ENCODE data around the gene CYB561.

Gene CYB561

DNA sequence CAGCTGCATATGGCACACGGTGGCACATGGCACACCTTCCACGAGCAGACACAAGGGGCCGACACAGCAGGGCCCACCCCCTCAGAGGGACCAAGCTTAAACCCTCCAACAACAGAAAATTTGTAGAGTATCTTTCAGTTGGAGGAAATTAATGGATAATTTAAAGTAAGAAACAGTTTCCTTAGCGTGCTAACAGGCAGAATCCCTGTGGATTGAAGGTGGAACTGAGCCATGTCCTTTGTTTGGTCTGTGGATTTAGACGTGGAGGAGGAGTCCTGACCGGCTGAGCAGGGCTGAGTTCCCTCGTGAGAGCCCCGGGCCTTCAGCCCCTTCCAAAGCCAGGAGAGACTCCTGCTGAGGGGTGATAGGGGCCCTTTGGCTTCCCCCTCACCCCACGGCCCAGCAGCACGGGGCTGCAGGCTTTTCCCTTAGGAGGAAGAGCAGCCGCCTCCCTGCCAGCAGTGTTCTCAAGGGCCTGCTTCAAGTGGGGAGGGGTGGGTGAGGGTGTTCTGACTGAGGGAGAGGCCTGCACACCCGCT, 1.4 kb upstream of the CYB561 start:
- DNase-seq, result no peak

DNA sequence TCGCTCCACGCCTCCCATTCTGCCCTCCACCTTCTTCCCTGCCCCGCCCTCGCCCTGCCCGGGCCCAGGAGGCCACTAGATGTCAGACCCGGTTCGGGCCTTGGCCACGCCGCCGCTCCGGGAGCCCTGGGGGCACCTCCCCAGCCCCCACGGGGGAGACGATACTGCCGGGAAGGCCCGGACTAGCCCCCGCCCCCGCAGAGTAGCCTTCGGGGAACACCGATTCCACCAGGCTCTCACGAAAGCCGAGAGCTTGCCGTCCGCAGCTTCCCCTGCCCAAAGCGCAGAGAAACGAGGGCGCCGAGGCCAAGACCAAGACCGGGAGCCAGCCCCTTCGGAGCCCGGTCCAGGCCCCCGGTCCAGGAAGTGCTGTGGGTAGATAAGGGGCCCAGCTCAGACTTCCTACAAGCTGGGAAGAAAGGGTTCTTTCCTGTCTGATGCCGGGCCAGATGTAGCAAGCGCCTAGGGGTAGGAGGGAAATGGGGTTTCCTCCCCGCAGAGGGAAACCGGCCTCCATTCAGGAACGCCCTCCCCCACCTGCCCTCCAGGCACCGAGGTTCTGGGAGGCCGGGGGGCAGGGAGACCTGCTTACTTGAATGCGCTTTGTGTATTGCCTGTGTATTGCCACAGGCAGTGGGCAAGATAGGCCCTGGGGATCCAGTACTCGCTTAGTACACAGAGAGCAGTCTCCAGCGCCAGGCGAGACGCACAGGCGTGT, 806 bp upstream of the CYB561 start:
- DNase-seq, result peak; percentile 27

DNA sequence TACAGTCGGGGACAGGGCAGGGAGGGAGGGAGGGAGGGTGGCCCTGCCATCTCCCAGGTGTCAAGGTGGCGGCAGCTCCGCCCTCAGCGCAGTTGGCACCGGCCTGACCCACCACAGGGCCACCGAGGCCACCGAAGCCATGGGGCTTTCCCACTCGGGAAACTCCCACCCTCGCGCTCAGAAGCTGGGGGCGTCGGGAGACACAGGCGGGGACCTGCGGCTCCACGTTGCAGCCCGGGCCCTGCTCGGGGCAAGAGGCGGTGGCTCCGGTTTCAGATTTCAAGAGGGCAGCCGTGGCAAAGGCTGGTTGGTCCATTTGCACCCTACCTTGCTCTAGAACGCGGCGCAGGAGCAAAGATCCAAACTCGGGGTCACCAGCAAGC, 544 bp downstream of the CYB561 start:
- peak; percentile 63 for DNase-seq

DNA sequence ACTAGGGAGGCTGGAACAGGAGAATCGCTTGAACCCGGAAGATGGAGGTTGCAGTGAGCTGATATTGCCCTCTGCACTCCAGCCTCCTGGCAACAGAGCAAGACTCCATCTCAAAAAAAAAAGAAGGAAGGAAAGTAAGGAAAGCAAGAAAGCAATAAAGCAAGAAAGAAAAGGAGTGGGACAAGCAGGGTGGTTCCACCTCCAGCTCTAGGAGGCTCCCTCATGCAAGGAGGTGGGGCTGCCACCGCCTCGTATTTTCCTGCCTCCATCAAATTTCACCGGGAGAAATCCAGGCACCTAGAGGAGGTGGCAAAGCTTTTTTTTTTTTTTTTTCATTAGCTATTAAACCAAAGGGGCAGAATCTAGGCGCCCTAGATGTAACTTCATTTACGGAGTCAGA, 1.0 kb downstream of the CYB561 start:
- DNase-seq, result no peak

DNA sequence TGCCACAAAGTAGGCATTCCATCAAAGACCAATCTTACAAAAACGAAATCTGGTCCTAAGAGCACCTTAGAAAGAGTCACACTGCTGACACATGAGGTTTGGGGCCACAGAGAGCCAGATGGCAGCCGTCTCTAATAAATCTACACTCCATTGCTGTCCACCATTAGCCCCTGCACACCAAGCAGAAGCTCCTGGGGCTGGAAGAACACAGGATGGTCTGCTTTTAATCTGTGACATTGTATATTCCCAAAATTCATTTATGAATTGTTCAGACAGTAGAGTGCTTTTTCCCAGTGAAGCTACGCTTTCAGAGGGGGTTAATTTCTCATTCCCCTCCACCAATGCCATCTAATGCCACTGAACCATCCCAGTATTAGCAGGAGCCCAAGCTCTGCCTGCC, 1.6 kb downstream of the CYB561 start:
- no peak for DNase-seq

DNA sequence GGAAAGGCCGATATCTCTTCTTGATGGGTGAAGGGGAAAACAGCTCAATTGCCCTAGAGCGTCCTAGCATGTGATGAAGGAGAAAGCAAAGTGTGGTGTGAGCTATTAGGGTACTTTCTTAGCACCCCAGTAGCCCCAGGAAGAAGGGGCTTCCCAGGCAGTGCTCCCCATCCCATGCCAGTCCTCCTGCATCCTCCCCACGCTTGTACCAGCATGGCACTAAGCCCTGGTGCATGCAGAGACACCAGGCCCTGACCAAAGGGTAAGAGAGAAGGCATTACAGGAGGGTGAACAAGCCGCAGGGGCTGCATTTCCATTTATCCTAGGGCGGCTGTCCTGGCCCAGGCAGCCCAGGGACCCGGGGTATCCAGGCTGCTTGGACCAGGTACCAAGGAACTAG, 3.1 kb downstream of the CYB561 start:
- no peak for DNase-seq

DNA sequence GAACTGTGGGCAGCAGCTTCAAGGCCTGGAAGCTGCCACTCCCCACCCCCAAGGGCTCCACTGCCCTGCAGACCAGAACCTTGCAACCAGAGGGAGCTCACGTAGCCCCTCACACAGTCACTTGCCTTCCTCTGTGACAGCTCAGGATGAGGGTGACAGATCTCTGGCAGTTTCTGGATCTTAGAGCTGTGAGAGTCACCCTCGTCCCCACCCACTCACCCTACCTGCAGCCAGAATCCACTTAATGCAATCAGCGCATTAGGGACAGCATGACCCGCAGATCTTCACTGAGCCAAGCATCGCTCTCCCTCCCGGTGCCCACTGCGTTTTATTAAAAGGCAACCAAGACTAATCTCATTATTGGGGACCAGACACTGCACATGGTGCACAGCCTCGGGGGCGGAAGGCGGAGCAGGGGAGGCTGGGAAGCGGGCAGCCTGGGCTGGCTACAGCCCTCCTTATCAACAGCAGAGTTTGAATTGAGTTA, 3.5 kb downstream of the CYB561 start:
- no peak for DNase-seq

DNA sequence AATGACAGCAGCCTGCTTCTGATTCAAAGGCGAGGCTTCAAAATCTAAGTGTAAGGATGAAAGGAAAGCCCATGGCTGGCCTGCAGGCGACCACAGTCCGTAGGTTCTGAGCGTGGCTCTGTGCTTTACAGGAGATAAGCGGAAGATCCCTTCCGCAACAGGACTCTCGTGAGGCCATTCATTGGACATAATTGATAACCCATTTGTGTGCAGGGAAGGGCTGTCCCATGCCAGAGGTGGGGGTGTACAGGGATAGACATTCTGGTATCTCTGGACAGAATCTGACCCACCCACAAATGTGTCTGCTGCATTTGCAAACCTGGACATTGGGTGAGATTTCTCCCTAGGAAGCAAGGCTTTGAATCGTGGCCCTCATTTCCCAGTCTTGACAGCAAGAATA, 4.0 kb downstream of the CYB561 start:
- no peak for DNase-seq

DNA sequence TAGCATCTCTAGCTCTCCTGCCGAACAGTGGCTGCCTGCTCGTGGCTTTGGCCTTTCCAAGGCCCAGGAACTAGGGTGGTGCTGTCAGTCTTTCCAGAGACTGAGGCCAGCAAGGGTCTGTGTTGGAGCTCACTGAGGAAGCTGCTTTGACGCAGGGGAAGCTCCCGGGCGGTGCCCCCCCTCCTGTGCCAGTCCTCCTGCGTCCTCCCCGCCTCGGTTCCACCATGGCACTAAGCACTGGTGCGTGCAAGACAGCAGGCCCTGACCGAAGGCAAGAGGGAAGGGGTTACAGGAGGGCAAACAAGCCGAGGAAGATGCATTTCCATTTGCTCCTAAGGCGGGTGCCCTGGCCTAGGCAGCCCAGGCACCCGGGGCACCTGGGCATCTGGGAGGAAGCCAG, 4.5 kb downstream of the CYB561 start:
- no peak for DNase-seq

DNA sequence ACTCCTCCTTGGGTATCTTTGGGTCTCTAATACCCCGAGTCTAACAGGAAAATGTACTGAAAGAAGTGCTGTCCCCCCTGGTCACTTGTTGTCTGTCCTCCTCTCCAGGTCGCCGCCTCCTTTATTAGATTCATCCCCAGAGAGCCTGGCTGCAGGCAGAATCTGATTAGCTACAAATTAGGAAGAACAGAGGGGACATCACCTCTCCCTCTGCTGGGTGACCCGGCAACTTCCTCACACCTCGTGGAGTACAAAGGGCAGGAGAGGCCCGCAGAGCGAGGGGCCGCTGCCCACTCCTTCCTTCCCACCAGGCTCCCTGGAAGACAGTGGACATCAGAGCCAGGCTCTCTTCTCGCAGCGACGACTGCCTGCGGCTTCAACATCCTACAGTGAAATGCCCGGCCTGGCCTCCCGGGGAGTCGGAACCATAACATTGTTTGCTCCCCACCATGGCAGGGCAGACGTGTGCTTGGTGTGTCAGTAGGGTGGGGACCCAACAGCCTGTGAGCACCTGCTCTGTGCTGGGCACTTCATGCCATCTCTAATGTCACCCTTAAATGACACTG, 5.3 kb downstream of the CYB561 start:
- no peak for DNase-seq

DNA sequence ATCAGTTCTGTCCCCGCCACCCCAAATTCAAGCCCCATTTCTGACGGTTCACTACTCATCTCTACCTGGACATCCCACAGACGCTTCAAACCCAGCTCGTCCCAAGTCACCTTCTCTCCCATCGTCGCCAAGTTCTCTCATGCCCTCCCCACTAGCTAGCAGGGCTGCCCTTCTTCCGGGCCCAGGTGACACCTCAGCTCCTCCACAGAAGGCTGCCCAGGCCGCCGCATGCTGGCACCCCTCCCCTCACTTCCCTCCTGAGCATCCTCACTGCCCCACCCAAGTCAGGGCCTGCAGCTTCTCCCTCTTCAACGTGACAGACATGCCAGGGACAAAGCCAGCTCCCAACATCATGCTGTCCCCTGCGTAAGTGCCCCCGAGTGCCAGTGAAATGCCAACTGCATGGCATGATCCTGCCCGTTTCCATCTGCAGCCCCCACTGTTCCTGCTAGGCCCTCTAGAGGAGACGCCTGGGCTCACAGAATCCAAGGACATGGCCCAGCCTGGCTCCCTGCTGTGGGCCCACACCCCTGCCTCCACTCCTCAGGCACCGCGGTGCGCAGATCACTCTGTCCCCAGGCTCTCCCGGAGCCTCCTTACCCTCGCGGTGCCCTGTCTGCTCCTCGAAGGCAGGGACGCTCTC, 5.9 kb downstream of the CYB561 start:
- DNase-seq, result no peak

DNA sequence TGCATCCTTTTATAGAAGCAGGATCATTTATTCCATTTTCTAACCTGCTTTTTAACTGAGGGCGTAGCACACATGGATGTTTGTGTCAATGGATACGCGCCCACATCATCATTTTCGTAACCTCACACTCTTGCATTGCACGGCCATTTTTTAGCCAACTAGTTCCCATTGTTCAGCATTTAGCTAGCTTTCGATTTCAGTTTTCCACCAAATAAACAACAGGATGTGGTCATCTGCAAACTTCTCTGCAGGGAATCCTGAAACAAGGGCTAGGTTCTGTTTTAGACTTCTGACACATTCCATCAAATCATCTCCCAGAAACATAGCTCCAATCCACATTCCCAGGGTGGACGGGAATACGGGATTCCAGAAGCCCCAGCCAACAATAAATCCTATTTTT, 6.4 kb downstream of the CYB561 start:
- DNase-seq, result peak; percentile 75

DNA sequence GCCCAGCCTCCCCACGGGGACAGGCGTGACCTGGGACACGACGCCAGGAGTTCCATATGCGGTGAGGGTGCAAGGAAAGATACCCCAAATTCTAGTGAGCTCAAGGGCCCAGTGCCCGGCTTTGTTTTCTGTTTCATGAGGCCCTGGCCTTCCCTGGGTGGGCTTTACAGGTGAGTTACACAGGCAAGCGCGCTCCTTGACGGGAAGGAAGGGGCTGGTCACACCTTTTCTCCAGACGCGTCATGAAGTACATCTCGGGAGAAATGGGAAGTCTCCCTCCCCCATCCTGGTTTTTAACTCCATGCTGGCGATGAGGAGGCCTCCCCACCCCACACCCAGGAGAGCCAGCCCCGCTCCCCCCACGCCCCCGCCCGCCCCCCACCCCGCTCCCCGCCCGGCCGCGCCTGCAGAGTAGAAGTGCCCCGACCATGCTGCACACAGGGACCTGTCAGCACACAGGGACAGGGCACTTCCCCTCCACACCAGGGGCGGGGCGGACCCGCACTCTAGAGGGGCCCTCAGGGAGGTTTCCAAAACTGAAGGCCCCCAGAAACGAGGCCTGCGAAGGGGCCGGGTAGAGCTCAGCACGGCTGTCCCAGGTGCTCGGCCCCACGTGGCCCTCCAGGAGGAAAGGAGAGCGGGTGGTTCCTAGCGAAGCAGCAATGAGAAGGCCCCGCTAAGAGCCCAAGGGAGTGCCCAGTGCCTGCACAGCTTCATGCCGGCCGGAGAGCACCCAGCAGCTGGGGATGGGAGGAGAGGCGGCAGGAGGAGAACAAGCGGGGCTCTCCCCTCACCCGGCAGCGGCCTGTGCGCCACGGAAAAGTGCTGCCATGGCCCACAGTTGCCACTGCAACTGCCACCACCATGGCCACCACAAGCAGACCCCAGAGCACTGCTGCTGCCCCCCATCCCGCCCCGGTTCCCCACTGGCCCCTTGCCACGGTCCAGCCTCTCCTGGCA, 7.7 kb downstream of the CYB561 start:
- no peak for DNase-seq

DNA sequence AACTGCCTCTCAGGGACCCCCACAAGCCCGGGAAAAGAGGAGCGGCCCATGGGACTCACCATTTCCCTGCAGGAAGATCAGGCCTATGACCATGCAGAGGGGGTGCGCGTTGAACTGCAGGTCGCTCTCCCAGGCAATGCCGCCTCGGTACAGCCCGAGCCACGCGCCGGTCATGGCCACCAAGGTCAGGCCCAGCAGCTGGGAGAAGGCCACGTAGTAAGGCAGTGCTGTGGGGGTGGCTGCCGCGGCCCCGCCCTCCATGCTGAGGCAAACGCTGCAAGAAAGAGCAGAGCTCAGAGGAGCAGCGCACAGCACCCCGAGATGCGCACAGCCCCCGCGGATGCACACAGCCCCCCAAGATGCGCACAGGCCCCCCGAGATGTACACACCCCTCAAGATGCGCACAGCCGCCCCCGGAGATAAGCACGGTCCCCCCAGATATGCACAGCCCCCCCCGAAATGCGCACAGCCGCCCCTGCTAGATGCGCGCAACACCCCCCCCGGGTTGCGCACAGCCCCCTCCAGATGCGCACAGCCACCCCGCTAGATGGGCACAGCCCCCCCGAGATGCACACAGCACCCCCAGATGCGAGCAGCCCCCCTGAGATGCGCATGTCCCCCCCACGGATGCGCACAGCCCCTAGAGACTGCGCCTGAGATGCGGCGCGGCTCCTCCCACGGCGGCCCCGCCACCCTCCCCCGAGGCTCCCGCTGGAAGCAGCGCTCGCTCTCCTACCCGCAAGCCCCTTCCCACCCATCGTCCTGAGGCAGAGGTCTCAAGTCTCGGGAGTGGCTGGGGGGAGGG, 8.6 kb downstream of the CYB561 start:
- no peak for DNase-seq

DNA sequence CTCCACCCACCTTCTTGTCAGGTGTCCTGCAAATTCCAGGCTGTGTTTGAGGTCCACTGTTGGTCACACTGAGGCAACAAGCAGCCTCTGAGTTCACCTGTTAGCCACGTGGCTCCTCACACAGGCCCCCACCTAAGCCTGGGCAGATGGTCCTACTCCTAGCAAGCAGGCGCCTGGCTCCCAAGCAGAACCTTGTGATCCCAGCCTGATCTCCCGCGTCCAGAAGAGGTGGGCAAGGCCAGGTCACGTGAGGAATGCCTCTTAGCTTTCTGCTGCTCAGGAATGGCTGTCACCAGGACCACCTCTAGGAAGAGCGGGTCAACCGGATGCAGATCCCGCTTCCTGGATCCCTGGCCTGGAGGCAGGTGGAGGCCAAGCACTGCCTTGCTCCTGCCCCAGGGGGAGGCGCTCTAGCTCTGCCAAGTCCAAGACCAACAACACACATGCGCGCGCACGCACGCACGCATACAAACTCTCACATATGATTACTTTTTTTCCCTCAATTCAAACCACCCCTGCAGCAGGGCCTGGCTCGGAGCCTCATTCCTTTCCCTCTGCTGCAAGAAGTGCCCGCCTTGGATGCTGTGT, 9.5 kb downstream of the CYB561 start:
- DNase-seq, result no peak

DNA sequence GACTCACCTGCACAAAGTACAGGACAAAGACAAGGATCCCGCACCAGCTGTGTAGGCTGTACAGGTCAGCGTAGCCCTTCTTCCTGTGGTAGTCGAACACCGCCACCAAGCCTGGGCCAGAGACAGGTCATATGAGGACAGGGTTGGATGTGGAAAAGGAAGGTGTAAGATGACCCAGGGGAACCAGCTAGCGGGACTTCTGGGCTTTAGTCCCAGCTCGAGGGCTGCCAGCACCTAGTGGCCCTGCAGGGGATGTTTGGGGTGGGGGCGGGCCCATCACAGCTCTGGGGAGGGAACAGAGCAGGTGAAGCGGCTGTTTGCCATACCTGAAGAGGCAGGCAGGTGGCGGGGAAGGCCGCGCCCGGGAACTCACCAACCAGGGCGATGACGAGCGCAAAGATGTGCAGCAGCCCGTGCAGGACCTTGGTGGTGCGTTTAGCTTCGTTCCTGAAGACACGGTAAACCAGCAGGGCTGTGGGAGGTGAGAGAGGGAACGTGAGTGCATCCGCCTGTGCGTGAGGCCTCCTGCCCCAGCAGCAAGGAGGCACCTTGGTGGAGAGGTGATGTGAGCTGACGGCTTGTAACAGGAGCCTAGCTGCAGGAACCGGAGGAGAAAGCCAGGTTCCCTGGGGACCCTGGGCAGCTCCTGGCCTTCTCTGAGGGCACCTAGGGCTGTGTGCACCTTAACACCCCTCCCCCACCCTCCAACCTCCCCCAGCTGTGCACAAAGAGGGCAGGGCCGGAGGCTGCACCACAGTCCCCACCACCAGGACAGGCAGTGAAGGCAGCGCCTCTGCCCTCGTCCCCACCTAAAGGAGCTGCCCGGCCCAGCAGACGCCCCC, 10.2 kb downstream of the CYB561 start:
- DNase-seq, result no peak

DNA sequence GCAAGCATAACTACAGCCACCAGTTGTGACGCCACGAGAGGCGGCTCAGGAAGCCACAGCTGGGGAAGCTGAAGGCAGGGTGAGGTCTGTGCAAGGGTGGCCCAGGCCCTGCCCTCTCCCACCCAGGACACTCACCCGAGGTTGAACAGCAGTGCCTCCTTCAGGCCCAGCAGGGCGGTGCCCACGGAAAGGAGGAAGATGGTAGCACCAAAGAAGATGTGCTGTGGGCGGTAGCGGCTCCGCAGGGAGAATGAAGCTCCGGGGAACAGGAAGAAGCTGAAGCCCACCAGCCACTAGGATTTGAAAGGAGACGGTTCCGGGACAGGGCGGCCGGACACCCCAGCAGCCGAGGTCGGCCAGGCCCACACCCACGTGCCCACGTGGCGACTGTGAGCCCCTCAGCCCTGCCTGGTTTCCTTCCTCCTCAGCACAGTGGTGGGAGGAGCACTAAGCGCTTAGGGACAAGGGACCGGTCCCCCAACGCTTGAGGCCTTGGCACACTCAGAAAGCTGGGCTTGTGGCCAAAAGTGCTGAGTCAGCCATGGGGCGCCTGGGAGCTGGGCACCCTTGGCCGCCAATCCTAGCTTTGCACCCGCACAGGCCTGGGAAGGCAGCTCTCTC, 11.0 kb downstream of the CYB561 start:
- no peak for DNase-seq

DNA sequence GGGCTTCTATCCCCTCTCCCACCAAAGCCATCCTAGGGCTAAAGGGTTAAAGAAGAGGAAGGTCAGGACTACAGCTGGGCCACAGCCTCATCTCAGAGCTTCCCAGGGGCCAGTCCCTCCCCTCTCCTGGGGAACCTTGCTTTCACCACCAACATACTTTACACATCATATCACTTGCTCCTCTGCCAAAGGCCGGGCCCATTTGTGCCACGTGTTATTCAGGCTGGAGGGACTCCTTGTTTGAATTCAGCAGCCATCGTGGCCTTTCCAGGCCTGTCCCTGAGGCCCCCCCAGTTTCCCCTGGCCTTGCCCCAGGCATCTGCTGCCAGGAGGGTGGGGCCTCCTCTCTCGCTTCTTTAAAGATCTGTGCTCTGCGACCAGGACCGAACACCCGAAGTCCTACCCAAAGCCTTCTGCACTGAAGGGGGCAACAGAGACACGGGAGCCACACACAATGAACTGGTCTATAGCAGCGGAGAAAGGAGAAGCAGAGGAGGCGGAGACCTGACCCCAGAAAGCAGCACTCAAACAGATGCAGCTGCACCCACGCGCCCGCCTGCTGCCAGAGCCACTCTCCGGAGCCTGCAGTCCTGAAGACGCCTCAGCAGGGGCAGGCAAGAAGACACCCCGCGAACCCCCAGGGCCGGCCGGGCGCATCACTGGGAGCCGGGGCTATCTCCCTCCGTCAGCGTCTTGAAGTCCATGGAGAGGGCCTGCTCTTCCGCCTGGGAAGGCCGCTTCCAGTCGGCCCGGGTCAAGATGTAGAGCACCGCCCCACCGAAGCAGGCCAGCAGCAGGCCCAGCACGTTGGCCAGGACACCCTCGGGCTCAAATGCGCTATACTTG, 12.1 kb downstream of the CYB561 start:
- DNase-seq, result no peak
